Fibroblast of mammary gland (primary cell): ENCODE data around the gene NSD1.

Source experiments
- DNase-seq: peaks from one replicate; pipeline ENCODE4 v3.0.0-alpha.2; 2010; ENCODE audit warnings: low read depth
- H3K4me3 ChIP-seq: 2 replicates; pipeline ENCODE4 v1.5.1; 2011; ENCODE audit warnings: low read depth, mild to moderate bottlenecking, low read length, moderate library complexity; ENCODE audit not compliant: control insufficient read depth
- TF ChIP-seq, protein P1 (sequence below): conservative IDR thresholded peaks from 2 replicates; pipeline ENCODE4 v1.5.1; 2011; ENCODE audit warnings: low read depth, low read length, inconsistent platforms; ENCODE audit not compliant: control insufficient read depth, insufficient read depth

Gene NSD1

DNA sequence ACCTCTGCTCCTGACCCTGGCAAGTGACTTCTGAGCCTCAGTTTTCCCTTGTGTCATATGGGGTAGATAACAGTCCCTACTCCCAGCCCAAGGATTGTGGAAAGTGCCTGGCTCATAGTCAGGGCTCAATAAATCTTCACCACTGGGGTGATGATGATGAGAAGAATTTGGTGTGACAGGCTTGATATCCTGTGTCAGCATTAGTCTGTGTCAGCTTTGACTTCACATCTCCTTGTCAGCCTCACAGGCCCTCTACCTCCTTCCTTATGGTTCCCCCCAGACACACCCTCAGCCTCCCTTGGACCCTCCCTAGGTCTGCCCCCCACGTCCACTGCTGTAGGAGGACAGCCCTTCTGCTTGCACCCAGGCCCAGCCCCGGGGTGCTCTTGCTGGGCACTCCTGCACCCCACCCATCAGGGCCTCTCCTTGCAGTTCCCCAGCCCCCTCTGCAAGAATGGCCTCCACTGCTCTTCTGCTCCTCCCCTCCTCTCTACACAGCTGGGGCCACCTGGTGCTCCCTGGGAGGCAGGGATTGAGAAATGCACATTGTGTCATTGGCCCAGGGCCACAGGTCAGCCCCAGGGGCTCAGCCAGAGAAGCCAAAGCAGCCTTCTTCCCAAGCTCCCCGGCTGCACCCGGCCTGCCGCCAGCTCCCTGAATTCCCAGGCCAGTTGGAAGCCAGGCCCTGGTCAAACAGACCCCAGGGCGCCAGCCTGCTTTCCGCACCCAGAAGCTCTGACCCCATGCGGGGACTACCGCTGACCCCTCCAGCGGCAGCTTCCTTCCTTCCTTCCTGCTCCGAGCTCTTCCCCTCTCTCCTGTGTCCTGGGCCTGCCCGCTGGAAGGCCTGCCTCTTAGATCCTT, 39.1 kb upstream of the NSD1 start:
- TF ChIP-seq, protein P1, sequence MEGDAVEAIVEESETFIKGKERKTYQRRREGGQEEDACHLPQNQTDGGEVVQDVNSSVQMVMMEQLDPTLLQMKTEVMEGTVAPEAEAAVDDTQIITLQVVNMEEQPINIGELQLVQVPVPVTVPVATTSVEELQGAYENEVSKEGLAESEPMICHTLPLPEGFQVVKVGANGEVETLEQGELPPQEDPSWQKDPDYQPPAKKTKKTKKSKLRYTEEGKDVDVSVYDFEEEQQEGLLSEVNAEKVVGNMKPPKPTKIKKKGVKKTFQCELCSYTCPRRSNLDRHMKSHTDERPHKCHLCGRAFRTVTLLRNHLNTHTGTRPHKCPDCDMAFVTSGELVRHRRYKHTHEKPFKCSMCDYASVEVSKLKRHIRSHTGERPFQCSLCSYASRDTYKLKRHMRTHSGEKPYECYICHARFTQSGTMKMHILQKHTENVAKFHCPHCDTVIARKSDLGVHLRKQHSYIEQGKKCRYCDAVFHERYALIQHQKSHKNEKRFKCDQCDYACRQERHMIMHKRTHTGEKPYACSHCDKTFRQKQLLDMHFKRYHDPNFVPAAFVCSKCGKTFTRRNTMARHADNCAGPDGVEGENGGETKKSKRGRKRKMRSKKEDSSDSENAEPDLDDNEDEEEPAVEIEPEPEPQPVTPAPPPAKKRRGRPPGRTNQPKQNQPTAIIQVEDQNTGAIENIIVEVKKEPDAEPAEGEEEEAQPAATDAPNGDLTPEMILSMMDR = no peak
- no peak overlapping the region for H3K4me3 ChIP-seq
- peak; percentile 80 for DNase-seq

DNA sequence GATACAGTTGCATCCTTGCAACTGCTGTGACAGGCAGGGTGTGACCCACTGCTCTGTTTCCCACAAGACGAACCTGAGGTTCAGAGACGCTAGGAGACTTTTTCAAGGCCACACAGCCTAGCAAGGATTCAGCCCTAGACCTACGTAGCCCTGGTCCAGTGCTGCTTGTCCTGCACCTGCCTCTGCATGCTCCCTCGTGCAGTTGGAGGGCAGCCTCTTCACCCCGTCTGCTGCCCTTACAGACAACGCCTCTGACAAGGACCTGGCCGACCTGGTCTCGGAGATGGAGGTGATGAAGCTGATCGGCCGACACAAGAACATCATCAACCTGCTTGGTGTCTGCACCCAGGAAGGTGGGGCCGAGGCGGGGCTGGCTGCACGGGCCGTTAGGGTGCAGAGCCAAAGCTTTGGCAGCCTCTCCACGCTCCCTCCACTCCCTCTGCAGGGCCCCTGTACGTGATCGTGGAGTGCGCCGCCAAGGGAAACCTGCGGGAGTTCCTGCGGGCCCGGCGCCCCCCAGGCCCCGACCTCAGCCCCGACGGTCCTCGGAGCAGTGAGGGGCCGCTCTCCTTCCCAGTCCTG, 38.4 kb upstream of the NSD1 start:
- TF ChIP-seq, protein P1 = no peak
- H3K4me3 ChIP-seq = no peak overlapping the region
- DNase-seq = no peak

DNA sequence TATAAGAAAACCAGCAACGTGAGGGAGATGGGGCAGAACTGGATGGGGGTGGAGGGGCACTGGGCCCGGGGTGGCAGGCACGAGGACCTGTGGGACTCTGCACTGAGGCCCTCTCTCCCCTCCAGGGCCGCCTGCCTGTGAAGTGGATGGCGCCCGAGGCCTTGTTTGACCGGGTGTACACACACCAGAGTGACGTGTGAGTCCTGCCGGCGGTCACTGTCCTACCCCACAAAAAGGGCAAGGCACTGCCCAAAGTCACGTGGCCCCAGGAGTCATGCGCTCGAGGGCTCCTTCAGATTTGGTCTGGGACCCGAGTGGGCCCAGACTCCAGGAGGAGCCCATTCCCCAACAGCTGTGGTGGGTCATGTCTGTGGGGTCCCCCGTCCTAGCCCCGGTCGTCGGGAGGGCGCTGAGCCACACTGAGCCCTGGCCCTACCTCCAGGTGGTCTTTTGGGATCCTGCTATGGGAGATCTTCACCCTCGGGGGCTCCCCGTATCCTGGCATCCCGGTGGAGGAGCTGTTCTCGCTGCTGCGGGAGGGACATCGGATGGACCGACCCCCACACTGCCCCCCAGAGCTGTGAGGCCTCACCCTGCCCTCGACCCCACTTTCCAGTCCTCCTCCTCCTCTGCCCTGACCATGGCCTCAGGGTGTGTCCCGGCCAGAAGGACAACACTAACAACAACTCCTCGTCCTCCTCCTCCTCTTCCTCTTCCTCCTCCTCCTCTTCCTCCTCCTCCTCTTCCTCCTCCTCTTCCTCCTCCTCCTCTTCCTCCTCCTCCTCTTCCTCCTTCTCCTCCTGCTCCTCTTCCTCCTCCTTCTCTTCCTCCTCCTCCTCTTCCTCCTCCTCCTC, 37.2 kb upstream of the NSD1 start:
- no peak for DNase-seq
- no peak overlapping the region for H3K4me3 ChIP-seq
- TF ChIP-seq, protein P1 = no peak

DNA sequence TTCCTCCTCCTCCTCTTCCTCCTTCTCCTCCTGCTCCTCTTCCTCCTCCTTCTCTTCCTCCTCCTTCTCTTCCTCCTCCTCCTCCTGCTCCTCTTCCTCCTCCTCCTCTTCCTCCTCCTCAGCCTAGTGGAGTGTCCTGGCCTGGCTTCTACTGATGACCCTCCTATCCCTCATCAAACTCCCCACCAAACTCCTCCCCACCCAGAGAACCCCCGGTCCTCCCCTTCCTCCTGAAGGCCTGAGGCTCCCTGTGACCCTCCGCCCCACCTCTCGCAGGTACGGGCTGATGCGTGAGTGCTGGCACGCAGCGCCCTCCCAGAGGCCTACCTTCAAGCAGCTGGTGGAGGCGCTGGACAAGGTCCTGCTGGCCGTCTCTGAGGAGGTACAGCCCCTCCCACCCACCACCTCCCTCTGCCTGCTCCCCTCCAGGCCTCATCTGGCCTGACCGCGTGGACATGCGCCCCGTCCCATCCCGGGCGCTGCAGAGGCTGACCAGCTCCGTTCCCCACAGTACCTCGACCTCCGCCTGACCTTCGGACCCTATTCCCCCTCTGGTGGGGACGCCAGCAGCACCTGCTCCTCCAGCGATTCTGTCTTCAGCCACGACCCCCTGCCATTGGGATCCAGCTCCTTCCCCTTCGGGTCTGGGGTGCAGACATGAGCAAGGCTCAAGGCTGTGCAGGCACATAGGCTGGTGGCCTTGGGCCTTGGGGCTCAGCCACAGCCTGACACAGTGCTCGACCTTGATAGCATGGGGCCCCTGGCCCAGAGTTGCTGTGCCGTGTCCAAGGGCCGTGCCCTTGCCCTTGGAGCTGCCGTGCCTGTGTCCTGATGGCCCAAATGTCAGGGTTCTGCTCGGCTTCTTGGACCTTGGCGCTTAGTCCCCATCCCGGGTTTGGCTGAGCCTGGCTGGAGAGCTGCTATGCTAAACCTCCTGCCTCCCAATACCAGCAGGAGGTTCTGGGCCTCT, 36.3 kb upstream of the NSD1 start:
- no peak for DNase-seq
- H3K4me3 ChIP-seq = no peak overlapping the region
- TF ChIP-seq, protein P1 = no peak

DNA sequence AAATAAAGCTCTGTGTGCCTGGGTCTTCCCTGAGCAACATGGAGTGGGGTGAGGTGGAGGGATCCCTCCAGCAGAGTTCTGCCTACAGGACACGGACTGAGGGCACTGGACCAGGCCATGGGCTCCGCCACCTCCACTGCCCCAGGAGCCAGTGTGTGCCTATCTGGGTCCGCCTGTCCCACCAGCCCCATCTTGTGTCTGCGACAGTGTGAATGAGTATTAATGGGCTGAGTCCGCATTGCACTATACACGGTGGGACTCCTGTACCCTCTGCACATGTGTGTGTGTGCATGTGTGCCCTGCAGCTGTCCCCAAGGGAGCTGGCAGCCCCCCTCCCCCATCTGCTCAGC, 35.5 kb upstream of the NSD1 start:
- TF ChIP-seq, protein P1 = no peak
- no peak for DNase-seq
- H3K4me3 ChIP-seq = no peak overlapping the region
